Erythroblast (primary cell): ENCODE data around the gene KIF26B.

ENCODE experiments used
- GATA1 ChIP-seq: IDR thresholded peaks from 2 replicates; pipeline ENCODE4 v1.6.1; 2011; ENCODE audit warnings: low read depth, mild to moderate bottlenecking, control low read depth, low read length, moderate library complexity
- POLR2A ChIP-seq: IDR thresholded peaks from 2 replicates; pipeline ENCODE4 v1.6.1; 2011; ENCODE audit warnings: mild to moderate bottlenecking, low read length

DNA sequence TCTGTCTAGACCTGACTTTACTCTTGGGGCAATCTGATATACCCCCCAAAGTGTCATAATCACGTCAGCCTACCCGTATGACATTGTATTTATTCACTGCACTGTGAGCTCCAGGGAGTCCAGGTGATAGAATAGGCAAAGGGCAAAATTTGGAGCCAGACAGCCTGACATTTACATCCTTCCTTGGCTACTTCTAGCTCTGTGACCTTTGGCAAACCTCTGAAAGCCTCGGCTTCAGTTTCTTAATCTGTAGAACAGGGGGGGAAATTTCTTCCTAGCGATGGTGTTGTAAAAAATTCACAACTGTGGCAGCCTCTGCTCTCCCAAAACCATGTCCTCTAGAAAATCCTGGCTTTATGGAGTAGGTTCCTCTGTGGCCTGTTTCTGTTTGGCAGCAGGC, 240.9 kb downstream of the KIF26B start:
- TF ChIP-seq POLR2A (no peak), GATA1 (no peak)
